GM10266 (cell line): ENCODE results near the gene GRIK5.

ENCODE experiments used
- DNase-seq: peaks from one replicate; pipeline ENCODE4 v3.0.0; 2012; ENCODE audit errors: extremely low spot score
- CTCF ChIP-seq: IDR thresholded peaks from 2 replicates; pipeline ENCODE4 v1.5.1; 2012; ENCODE audit warnings: mild to moderate bottlenecking, low read depth; ENCODE audit not compliant: control insufficient read depth, insufficient read depth; ENCODE audit errors: missing control alignments

GRIK5 gene

DNA sequence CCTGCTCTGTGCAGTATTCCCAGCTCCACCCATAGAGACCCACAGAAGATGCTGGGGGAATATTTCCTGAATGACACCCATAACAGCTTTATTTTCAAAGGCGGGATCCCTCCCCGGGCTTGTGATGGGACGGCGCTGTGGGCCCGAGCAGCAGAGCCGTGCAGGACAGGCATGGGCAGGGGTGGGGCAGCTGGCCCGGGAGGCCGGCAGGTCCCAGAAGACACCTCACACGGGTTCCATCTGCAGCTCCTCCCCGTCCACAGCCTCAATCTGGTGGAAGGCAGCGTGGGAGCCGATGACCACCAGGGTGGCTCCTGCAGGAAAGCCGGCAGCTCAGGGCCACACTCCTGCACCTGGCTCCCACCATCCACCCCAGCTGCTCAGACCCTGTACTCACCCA, 113.4 kb downstream of the GRIK5 start:
- DNase-seq = no peak
- TF ChIP-seq CTCF = no peak

DNA sequence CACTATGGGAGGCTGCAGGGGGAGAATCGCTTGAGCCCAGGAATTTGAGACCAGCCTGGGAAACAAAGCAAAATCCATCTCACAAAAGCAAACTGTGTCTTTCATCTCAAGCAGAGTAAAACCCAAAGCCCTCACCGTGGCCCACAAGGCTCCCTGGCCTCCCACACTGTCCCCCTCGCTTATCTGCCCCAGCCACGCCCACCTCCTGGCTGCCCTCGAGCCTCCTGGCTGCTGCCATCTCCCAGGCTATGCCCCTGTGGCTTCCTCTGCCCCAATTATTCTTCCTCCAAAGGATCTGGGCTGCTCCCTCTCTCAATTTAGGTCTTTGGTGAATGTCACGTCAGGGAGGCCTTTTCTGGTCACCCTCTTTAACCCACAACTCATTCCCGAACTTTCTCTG, 114.5 kb downstream of the GRIK5 start:
- no peak for DNase-seq
- TF ChIP-seq CTCF = no peak

DNA sequence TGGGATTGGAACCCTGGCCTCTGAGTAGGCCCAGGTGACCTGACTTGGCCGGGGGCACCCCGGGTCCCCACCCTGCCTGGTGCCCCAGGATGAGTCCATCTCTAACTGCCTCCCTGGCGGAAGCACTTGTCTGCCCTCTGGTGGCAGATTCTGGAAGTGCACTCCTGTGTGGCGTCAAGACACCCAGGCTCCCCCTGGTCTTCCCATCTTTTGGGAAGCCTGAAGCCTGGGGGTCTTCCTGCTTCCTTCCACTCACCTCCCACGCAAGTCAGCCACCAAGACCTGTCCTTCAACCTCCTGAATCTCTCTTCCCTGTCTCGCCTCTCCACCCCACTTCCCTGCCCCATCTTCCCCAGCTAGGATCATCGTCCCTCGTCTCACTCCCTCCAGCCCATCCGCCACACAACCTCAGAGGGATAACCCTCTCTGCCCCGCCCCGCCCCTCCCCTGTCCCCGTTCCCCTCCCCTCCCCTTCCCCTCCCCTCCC, 118.3 kb downstream of the GRIK5 start:
- peak; percentile 83 for DNase-seq
- TF ChIP-seq CTCF = peak; percentile 97
